Measurements from ENCODE around the gene RNF217. TPM values are rescaled to one million over a fixed set of nuclear protein-coding genes. Genes with fewer than 3 reads are reported as not detected.
"Not testable (repeated sequence)": the region's sequence is repeated elsewhere in the genome, so short reads cannot be mapped to it uniquely, and the experiment has no call there.

RNF217 gene
- total RNA-seq, 1 experiment from 2014 or later, result 12.2 TPM

- DNase-seq (ENCODE audit: extremely low read depth, low read depth), result no peak
Observed at GRCh38 chr6:124962639-124963415, 590 bp downstream of the RNF217 start.

- no peak for DNase-seq (ENCODE audit: extremely low read depth, low read depth)
Observed at GRCh38 chr6:124963416-124963785, 1.2 kb downstream of the RNF217 start.

GRCh38 chr6:124963831-124964763, 1.9 kb downstream of the RNF217 start:
- no peak for DNase-seq (ENCODE audit: extremely low read depth, low read depth)

- no peak for DNase-seq (ENCODE audit: extremely low read depth, low read depth)
Observed at GRCh38 chr6:124964764-124965105, 2.5 kb downstream of the RNF217 start.

- not testable (repeated sequence) for DNase-seq (ENCODE audit: extremely low read depth, low read depth)
Observed at GRCh38 chr6:124965424-124965850, 3.2 kb downstream of the RNF217 start.

- DNase-seq (ENCODE audit: extremely low read depth, low read depth), result no peak
Observed at GRCh38 chr6:124967444-124967843, 5.2 kb downstream of the RNF217 start.

- no peak for DNase-seq (ENCODE audit: extremely low read depth, low read depth)
Observed at GRCh38 chr6:124968401-124968800, 6.2 kb downstream of the RNF217 start.

- no peak for DNase-seq (ENCODE audit: extremely low read depth, low read depth)
Observed at GRCh38 chr6:124970243-124970642, 8.0 kb downstream of the RNF217 start.

GRCh38 chr6:124970763-124971162, 8.5 kb downstream of the RNF217 start:
- DNase-seq (ENCODE audit: extremely low read depth, low read depth), result no peak

GRCh38 chr6:124973780-124974179, 11.5 kb downstream of the RNF217 start:
- no peak for DNase-seq (ENCODE audit: extremely low read depth, low read depth)

- DNase-seq (ENCODE audit: extremely low read depth, low read depth), result no peak
Observed at GRCh38 chr6:124974771-124975377, 12.6 kb downstream of the RNF217 start.

- no peak for DNase-seq (ENCODE audit: extremely low read depth, low read depth)
Observed at GRCh38 chr6:124977067-124977908, 15.1 kb downstream of the RNF217 start.

- DNase-seq (ENCODE audit: extremely low read depth, low read depth), result no peak
Observed at GRCh38 chr6:124978451-124979293, 16.4 kb downstream of the RNF217 start.

- DNase-seq (ENCODE audit: extremely low read depth, low read depth), result no peak
Observed at GRCh38 chr6:124979294-124979678, 17.0 kb downstream of the RNF217 start.

GRCh38 chr6:124982669-124983068, 20.4 kb downstream of the RNF217 start:
- no peak for DNase-seq (ENCODE audit: extremely low read depth, low read depth)

- DNase-seq (ENCODE audit: extremely low read depth, low read depth), result no peak
Observed at GRCh38 chr6:124983383-124984083, 21.3 kb downstream of the RNF217 start.

- no peak for DNase-seq (ENCODE audit: extremely low read depth, low read depth)
Observed at GRCh38 chr6:124984668-124985338, 22.6 kb downstream of the RNF217 start.

GRCh38 chr6:124986164-124986563, 23.9 kb downstream of the RNF217 start:
- DNase-seq (ENCODE audit: extremely low read depth, low read depth), result no peak
